Measurements from ENCODE around the gene CKS1B. TPM values are rescaled to one million over a fixed set of nuclear protein-coding genes. Genes with fewer than 3 reads are reported as not detected.
A peak's percentile ranks its signal among the peaks of the same experiment; 100 is the strongest.

The CKS1B gene
- total RNA-seq, 1 donor from 2014 or later: 23.4 TPM

- DNase-seq (ENCODE audit: low read depth): no peak
These were observed 28.2 kb downstream of the CKS1B start, which contains the start of gene ZBTB7B for GRCh38 chr1:155002464-155003226. Gene ZBTB7B, plus strand, starts transcription at chr1:155002802. Its CDS starts 11,859 bp downstream, at chr1:155014661.

- DNase-seq (ENCODE audit: low read depth): no peak
These were observed 28.8 kb downstream of the CKS1B start for GRCh38 chr1:155003227-155003765.

- no peak for DNase-seq (ENCODE audit: low read depth)
These were observed 29.4 kb downstream of the CKS1B start for GRCh38 chr1:155003766-155004351.

GRCh38 chr1:155004352-155005075 lies 30.0 kb downstream of the CKS1B start:
- no peak for DNase-seq (ENCODE audit: low read depth)

GRCh38 chr1:155005076-155006011 lies 30.9 kb downstream of the CKS1B start:
- peak; percentile 59 for DNase-seq (ENCODE audit: low read depth)

GRCh38 chr1:155006601-155007101 lies 32.2 kb downstream of the CKS1B start:
- DNase-seq (ENCODE audit: low read depth): no peak

- DNase-seq (ENCODE audit: low read depth): no peak
These were observed 32.9 kb downstream of the CKS1B start for GRCh38 chr1:155007251-155007828.

GRCh38 chr1:155008015-155008941 lies 33.8 kb downstream of the CKS1B start:
- DNase-seq (ENCODE audit: low read depth): no peak

GRCh38 chr1:155009221-155009711 lies 34.8 kb downstream of the CKS1B start:
- DNase-seq (ENCODE audit: low read depth): no peak

- no peak for DNase-seq (ENCODE audit: low read depth)
These were observed 35.3 kb downstream of the CKS1B start for GRCh38 chr1:155009742-155010141.

GRCh38 chr1:155010211-155010918 lies 35.9 kb downstream of the CKS1B start:
- no peak for DNase-seq (ENCODE audit: low read depth)

GRCh38 chr1:155011004-155011416 lies 36.5 kb downstream of the CKS1B start:
- DNase-seq (ENCODE audit: low read depth): no peak

GRCh38 chr1:155011437-155012025 lies 37.0 kb downstream of the CKS1B start:
- no peak for DNase-seq (ENCODE audit: low read depth)

- peak; percentile 52 for DNase-seq (ENCODE audit: low read depth)
These were observed 37.6 kb downstream of the CKS1B start for GRCh38 chr1:155012026-155012546.

GRCh38 chr1:155012776-155013602 lies 38.5 kb downstream of the CKS1B start:
- no peak for DNase-seq (ENCODE audit: low read depth)

- DNase-seq (ENCODE audit: low read depth): no peak
These were observed 39.2 kb downstream of the CKS1B start for GRCh38 chr1:155013632-155014031.
